ENCODE results near the gene FAR1.

The FAR1 gene

GRCh38 chr11:13661074-13661623 lies 7.3 kb upstream of the FAR1 start:
- H3K27ac ChIP-seq, result no peak overlapping the region
- CTCF ChIA-PET, result no interaction called here
- POLR2A ChIA-PET (ENCODE audit: low non-redundant PET), result no interaction called here
- no peak for TF ChIP-seq CTCF (conservative IDR thresholded peaks at IDR 0.05; ENCODE audit: low read depth)
- DNase-seq (ENCODE audit: low spot score), result no peak

- ChIA-PET CTCF (no interaction called here), POLR2A (ENCODE audit: low non-redundant PET) (no interaction called here)
- peak; percentile 69 for DNase-seq (ENCODE audit: low spot score)
- TF ChIP-seq CTCF (conservative IDR thresholded peaks at IDR 0.05; ENCODE audit: low read depth), result no peak
- no peak overlapping the region for H3K27ac ChIP-seq
These were observed 4.8 kb upstream of the FAR1 start for GRCh38 chr11:13663631-13664071.

GRCh38 chr11:13664351-13664750 lies 4.1 kb upstream of the FAR1 start:
- ChIA-PET CTCF (no interaction called here), POLR2A (ENCODE audit: low non-redundant PET) (no interaction called here)
- no peak overlapping the region for H3K27ac ChIP-seq
- TF ChIP-seq CTCF (conservative IDR thresholded peaks at IDR 0.05; ENCODE audit: low read depth), result no peak
- peak; percentile 15 for DNase-seq (ENCODE audit: low spot score)

- CTCF ChIA-PET, result interaction anchor here (0.5 to 1.1 kb wide), 2 partner anchors 193 to 298 kb away, joined by 4 to 6 read pairs; no protein-coding TSS in a partner anchor
- no peak for TF ChIP-seq CTCF (conservative IDR thresholded peaks at IDR 0.05; ENCODE audit: low read depth)
- POLR2A ChIA-PET (ENCODE audit: low non-redundant PET), result no interaction called here
- DNase-seq (ENCODE audit: low spot score), result no peak
- H3K27ac ChIP-seq, result no peak overlapping the region
These were observed 1.8 kb upstream of the FAR1 start for GRCh38 chr11:13666708-13667107.

- ChIA-PET CTCF (interaction anchor here (0.5 to 1.1 kb wide), 3 partner anchors 55 to 298 kb away, joined by 3 to 6 read pairs (median 4); no protein-coding TSS in a partner anchor), POLR2A (ENCODE audit: low non-redundant PET) (no interaction called here)
- DNase-seq (ENCODE audit: low spot score), result no peak
- TF ChIP-seq CTCF (conservative IDR thresholded peaks at IDR 0.05; ENCODE audit: low read depth), result no peak
- no peak overlapping the region for H3K27ac ChIP-seq
These were observed 1.2 kb upstream of the FAR1 start for GRCh38 chr11:13667245-13667644.

GRCh38 chr11:13667795-13668101 lies 720 bp upstream of the FAR1 start:
- ChIA-PET CTCF (interaction anchor here (0.6 to 1.1 kb wide), 2 partner anchors 54 to 194 kb away, joined by 3 to 4 read pairs; no protein-coding TSS in a partner anchor), POLR2A (ENCODE audit: low non-redundant PET) (no interaction called here)
- TF ChIP-seq CTCF (conservative IDR thresholded peaks at IDR 0.05; ENCODE audit: low read depth), result no peak
- H3K27ac ChIP-seq, result peak overlapping the region; percentile 88
- DNase-seq (ENCODE audit: low spot score), result no peak
